A673 (cell line): Measurements from ENCODE around the gene VCAN. TPM values are rescaled to one million over a fixed set of nuclear protein-coding genes. Genes with fewer than 3 reads are reported as not detected.

ENCODE experiments used
- BruUV-seq: library from RNA; stranded (reverse); fragments of 400-500 nt; replicated peaks from 2 replicates; lab custom pipeline; 2021; lab: Mats Ljungman, UMichigan
- CTCF ChIA-PET: fragments of 300-600 bp; sonication (Branson Sonifier 250); formaldehyde crosslinking; loops from one replicate; lab custom pipeline; 2022; ENCODE audit warnings: antibody characterized with exemption; lab: Charles Lee
- POLR2A ChIA-PET: fragments of 300-600 bp; sonication (Branson Sonifier 250); formaldehyde crosslinking; loops from one replicate; lab custom pipeline; 2022; ENCODE audit warnings: antibody characterized with exemption; ENCODE audit not compliant: low non-redundant PET; lab: Charles Lee
- DNase-seq: peaks from one replicate; pipeline ENCODE4 v3.0.0-alpha.2; 2015; ENCODE audit warnings: low spot score
- H3K27ac ChIP-seq: fragments of 200-600 bp; sonication (generic); 2 replicates; pipeline ENCODE4 v1.5.1; 2016; ENCODE audit warnings: mixed run types, low read depth, mild to moderate bottlenecking, mixed read lengths, antibody characterized with exemption, low read length; ENCODE audit not compliant: poor library complexity, severe bottlenecking
- H3K27me3 ChIP-seq: fragments of 200-600 bp; sonication (generic); replicated peaks from 2 replicates; pipeline ENCODE4 v1.6.1; 2017; ENCODE audit warnings: mixed run types, low read depth, mild to moderate bottlenecking, mixed read lengths, antibody characterized with exemption, low read length; ENCODE audit not compliant: insufficient read depth, poor library complexity
- H3K36me3 ChIP-seq: fragments of 200-600 bp; sonication (generic); 2 replicates; pipeline ENCODE4 v1.6.1; 2016; ENCODE audit warnings: mixed run types, mild to moderate bottlenecking, mixed read lengths, antibody characterized with exemption, low read length; ENCODE audit not compliant: insufficient read depth, poor library complexity, severe bottlenecking
- H3K4me1 ChIP-seq: fragments of 200-600 bp; sonication (generic); 2 replicates; pipeline ENCODE4 v1.6.1; 2017; ENCODE audit warnings: mixed run types, mild to moderate bottlenecking, mixed read lengths, antibody characterized with exemption, low read length; ENCODE audit not compliant: insufficient read depth, poor library complexity, severe bottlenecking
- H3K4me3 ChIP-seq: fragments of 200-600 bp; sonication (generic); 2 replicates; pipeline ENCODE4 v1.5.1; 2016; ENCODE audit warnings: low read depth, mixed run types, mild to moderate bottlenecking, mixed read lengths, low read length; ENCODE audit not compliant: poor library complexity, severe bottlenecking
- H3K9me3 ChIP-seq: fragments of 200-600 bp; sonication (generic); 2 replicates; pipeline ENCODE4 v1.6.1; 2016; ENCODE audit warnings: mixed run types, low read depth, mild to moderate bottlenecking, mixed read lengths, antibody characterized with exemption, low read length; ENCODE audit not compliant: poor library complexity, severe bottlenecking
- EZH2 ChIP-seq: fragments of 200-600 bp; sonication (generic); IDR thresholded peaks from 2 replicates; pipeline ENCODE4 v1.6.1; 2017; ENCODE audit warnings: borderline replicate concordance, low read depth, mild to moderate bottlenecking, mixed read lengths, antibody characterized with exemption, low read length; ENCODE audit not compliant: poor library complexity, severe bottlenecking
- intact Hi-C: fragments of 100-400 bp; cut with micrococcal nuclease; formaldehyde crosslinking; loops from one replicate; pipeline ENCODE4 v1.10.0; 2022; ENCODE audit not compliant: unreplicated experiment
- total RNA-seq: library from RNA; stranded (reverse); gene quantifications from 2 replicates; pipeline ENCODE4 v1.2.3, GENCODE V29; 2021
- TF ChIP-seq, protein P1 (sequence below): fragments of 300-800, 200-600 bp; sonication (generic); conservative IDR thresholded peaks from 2 replicates; pipeline ENCODE4 v1.5.1; 2017; ENCODE audit warnings: low read depth, mild to moderate bottlenecking, antibody characterized with exemption, low read length, moderate library complexity, mixed read lengths

The VCAN gene
- total RNA-seq, 1 experiment from 2014 or later: 0.90 TPM

DNA sequence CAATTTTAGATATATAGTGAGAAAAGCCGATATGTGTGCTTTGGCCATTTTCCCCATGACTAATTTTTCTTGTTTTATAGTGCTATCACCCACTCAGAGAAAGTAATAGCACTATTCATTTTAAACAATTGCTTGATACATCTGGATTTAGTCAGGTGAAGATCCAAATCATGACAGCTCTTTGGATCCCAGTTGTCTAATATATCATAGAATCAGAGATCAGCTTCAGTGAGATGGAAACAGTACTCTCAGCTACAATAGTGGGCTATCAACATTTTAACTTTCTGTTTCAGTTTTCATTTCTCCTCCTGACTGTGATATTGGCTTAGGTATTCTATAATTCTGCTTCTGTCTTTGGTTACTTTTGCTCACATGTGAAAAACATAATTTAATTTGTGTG is 38.7 kb downstream of the VCAN start:
- POLR2A ChIA-PET: no interaction called here
- Histone ChIP-seq H3K27ac (no peak overlapping the region), H3K4me3 (no peak overlapping the region), H3K36me3 (no peaks in the 10 kb centered on the region), H3K4me1 (no peaks in the 10 kb centered on the region), H3K27me3 (no peaks in the 10 kb centered on the region), H3K9me3 (no peaks in the 10 kb centered on the region)
- intact Hi-C loops: no loop called here
- DNase-seq: no peak
- no TSS peak for BruUV-seq
- CTCF ChIA-PET: no interaction called here
- TF ChIP-seq, protein P1, sequence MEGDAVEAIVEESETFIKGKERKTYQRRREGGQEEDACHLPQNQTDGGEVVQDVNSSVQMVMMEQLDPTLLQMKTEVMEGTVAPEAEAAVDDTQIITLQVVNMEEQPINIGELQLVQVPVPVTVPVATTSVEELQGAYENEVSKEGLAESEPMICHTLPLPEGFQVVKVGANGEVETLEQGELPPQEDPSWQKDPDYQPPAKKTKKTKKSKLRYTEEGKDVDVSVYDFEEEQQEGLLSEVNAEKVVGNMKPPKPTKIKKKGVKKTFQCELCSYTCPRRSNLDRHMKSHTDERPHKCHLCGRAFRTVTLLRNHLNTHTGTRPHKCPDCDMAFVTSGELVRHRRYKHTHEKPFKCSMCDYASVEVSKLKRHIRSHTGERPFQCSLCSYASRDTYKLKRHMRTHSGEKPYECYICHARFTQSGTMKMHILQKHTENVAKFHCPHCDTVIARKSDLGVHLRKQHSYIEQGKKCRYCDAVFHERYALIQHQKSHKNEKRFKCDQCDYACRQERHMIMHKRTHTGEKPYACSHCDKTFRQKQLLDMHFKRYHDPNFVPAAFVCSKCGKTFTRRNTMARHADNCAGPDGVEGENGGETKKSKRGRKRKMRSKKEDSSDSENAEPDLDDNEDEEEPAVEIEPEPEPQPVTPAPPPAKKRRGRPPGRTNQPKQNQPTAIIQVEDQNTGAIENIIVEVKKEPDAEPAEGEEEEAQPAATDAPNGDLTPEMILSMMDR: no peak

DNA sequence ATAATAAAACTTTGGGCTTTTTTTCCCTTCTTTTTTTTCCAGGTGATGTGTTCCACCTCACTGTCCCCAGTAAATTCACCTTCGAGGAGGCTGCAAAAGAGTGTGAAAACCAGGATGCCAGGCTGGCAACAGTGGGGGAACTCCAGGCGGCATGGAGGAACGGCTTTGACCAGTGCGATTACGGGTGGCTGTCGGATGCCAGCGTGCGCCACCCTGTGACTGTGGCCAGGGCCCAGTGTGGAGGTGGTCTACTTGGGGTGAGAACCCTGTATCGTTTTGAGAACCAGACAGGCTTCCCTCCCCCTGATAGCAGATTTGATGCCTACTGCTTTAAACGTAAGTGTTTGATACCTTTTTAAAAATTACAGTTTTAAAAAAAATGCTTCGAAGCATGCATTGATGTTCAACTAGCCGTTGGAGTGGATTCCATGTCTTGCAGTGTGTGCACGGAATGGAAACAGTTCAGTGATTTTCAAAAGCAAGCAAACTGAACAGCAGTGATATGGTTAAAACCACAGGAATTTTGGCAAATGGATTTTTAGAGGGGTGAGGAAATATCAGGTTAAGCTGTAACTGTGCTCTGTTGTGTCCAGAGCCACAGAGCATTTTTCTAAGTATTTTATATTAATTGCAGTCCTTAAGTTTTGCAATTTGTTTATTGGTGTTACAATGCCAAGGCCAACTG is 40.7 kb downstream of the VCAN start:
- DNase-seq: no peak
- BruUV-seq: no TSS peak
- intact Hi-C loops: no loop called here
- TF ChIP-seq, protein P1: no peak
- TF ChIP-seq EZH2: no peak
- Histone ChIP-seq H3K27ac (no peak overlapping the region), H3K36me3 (no peaks in the 10 kb centered on the region), H3K9me3 (no peaks in the 10 kb centered on the region), H3K4me1 (no peaks in the 10 kb centered on the region), H3K4me3 (no peak overlapping the region), H3K27me3 (no peaks in the 10 kb centered on the region)
- ChIA-PET POLR2A (no interaction called here), CTCF (no interaction called here)

DNA sequence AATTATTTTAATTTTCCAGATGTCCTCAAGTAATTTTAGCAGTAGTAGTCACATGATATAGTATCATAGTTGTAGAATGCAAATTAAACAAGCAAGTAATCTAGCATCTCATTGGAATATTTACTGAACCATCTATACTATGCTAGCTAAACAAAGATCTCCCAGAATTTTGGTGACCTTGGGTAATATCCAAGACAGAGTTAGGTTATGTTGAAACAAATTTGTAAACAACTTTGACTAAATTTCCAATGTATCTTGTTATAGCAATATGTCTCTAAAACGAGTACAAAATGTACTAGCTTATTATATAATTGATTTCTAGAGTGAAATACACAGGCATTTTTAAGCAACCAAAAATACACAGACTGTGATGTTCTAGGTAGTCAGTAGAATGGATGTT is 41.5 kb downstream of the VCAN start:
- Histone ChIP-seq H3K27me3 (no peaks in the 10 kb centered on the region), H3K9me3 (no peaks in the 10 kb centered on the region), H3K4me1 (no peaks in the 10 kb centered on the region), H3K27ac (no peak overlapping the region), H3K36me3 (no peaks in the 10 kb centered on the region), H3K4me3 (no peak overlapping the region)
- no peak for TF ChIP-seq EZH2
- TF ChIP-seq, protein P1: no peak
- intact Hi-C loops: no loop called here
- DNase-seq: no peak
- ChIA-PET CTCF (no interaction called here), POLR2A (no interaction called here)
- no TSS peak for BruUV-seq
